Activated T-helper 9 cell treated with anti-CD3 and anti-CD28 coated beads, Interleukin-2, amount 50 U/mL, for 16 hours (primary cell): ENCODE measurements around the gene PCDHGA3.
"Not testable (repeated sequence)": the region's sequence is repeated elsewhere in the genome, so short reads cannot be mapped to it uniquely, and the experiment has no call there.

Experiments
- DNase-seq: peaks from one replicate; pipeline ENCODE4 v3.0.0-alpha.2; 2020; ENCODE audit warnings: low read depth

Gene PCDHGA3

GRCh38 chr5:141349917-141350619 is 6.4 kb downstream of the PCDHGA3 start, which contains the start of gene PCDHGB1:
PCDHGB1 (plus strand) TSS chr5:141350099; CDS start chr5:141350261, 162 bp downstream.
- no peak for DNase-seq

- DNase-seq, result no peak
These were observed 8.0 kb downstream of the PCDHGA3 start for GRCh38 chr5:141351591-141351990.

- no peak for DNase-seq
These were observed 11.4 kb downstream of the PCDHGA3 start, which contains the start of gene PCDHGA4 for GRCh38 chr5:141354900-141355469. PCDHGA4 (plus strand) TSS chr5:141355021; CDS start chr5:141355108, 87 bp downstream.

GRCh38 chr5:141355641-141356040 is 12.0 kb downstream of the PCDHGA3 start:
- DNase-seq, result no peak

GRCh38 chr5:141356133-141356532 is 12.5 kb downstream of the PCDHGA3 start:
- DNase-seq, result no peak

GRCh38 chr5:141356950-141357349 is 13.3 kb downstream of the PCDHGA3 start:
- no peak for DNase-seq

- DNase-seq, result no peak
These were observed 16.3 kb downstream of the PCDHGA3 start, which contains the start of gene PCDHGB2 for GRCh38 chr5:141359790-141360426. PCDHGB2 (plus strand) TSS chr5:141359994; CDS start chr5:141360136, 142 bp downstream.

GRCh38 chr5:141360685-141361084 is 17.1 kb downstream of the PCDHGA3 start:
- DNase-seq, result no peak

- DNase-seq, result no peak
These were observed 19.1 kb downstream of the PCDHGA3 start for GRCh38 chr5:141362719-141363118.

- DNase-seq, result no peak
These were observed 20.5 kb downstream of the PCDHGA3 start, which contains the start of gene PCDHGA5 for GRCh38 chr5:141363952-141364660. PCDHGA5 (plus strand) TSS chr5:141364162; CDS start chr5:141364331, 169 bp downstream.

- no peak for DNase-seq
These were observed 22.6 kb downstream of the PCDHGA3 start for GRCh38 chr5:141366016-141366896.

- no peak for DNase-seq
These were observed 26.6 kb downstream of the PCDHGA3 start, which contains the start of gene PCDHGB3 for GRCh38 chr5:141369994-141370848. PCDHGB3 (plus strand) TSS chr5:141370242; CDS start chr5:141370395, 153 bp downstream.

GRCh38 chr5:141371572-141372475 is 28.2 kb downstream of the PCDHGA3 start:
- no peak for DNase-seq

GRCh38 chr5:141373673-141374317 is 30.2 kb downstream of the PCDHGA3 start, which contains the start of gene PCDHGA6:
PCDHGA6 (plus strand) TSS chr5:141373891; CDS start chr5:141374084, 193 bp downstream.
- DNase-seq, result no peak

GRCh38 chr5:141374627-141375026 is 31.0 kb downstream of the PCDHGA3 start:
- DNase-seq, result no peak

- DNase-seq, result not testable (repeated sequence)
These were observed 32.0 kb downstream of the PCDHGA3 start for GRCh38 chr5:141375444-141376155.

- no peak for DNase-seq
These were observed 39.1 kb downstream of the PCDHGA3 start, which contains the start of gene PCDHGA7 for GRCh38 chr5:141382469-141383294. PCDHGA7 (plus strand) TSS chr5:141382742; CDS start chr5:141382900, 158 bp downstream.
